Panc1 (cell line): ENCODE data around the gene AVPI1. TPM values are rescaled to one million over a fixed set of nuclear protein-coding genes. Genes with fewer than 3 reads are reported as not detected.
A peak's percentile ranks its signal among the peaks of the same experiment; 100 is the strongest.

Experiments
- ATAC-seq: fragments of 200-7000 bp; cut with Tn5 transposase; 2 replicates; pipeline ENCODE4 v1.9.1; 2020; ENCODE audit warnings: mild to moderate bottlenecking, moderate library complexity
- BruUV-seq: library from RNA; stranded (reverse); fragments of 400-500 nt; replicated peaks from 2 replicates; lab custom pipeline; 2021; lab: Mats Ljungman, UMichigan
- CTCF ChIA-PET: fragments of 300-600 bp; sonication (Branson Sonifier 250); formaldehyde crosslinking; loops from one replicate; lab custom pipeline; 2022; ENCODE audit warnings: antibody characterized with exemption; lab: Charles Lee
- POLR2A ChIA-PET: fragments of 300-600 bp; sonication (Branson Sonifier 250); formaldehyde crosslinking; loops from one replicate; lab custom pipeline; 2022; ENCODE audit warnings: antibody characterized with exemption; lab: Charles Lee
- DNase-seq: peaks from one replicate; pipeline ENCODE4 v3.0.0-alpha.2; 2010; ENCODE audit warnings: low read depth, low spot score
- H3K27ac ChIP-seq: 2 replicates; pipeline ENCODE4 v1.5.1; 2011; ENCODE audit warnings: mild to moderate bottlenecking, low read length, inconsistent platforms
- H3K27me3 ChIP-seq: fragments of 200-500 bp; sonication (Bioruptor generic); 2 replicates; pipeline ENCODE4 v1.6.0; 2014; ENCODE audit warnings: low read length, inconsistent platforms; ENCODE audit not compliant: control insufficient read depth, insufficient read depth
- H3K36me3 ChIP-seq: fragments of 200-500 bp; sonication (Bioruptor generic); 2 replicates; pipeline ENCODE4 v1.5.1; 2014; ENCODE audit warnings: inconsistent platforms, mild to moderate bottlenecking, low read length, moderate library complexity; ENCODE audit not compliant: control insufficient read depth, insufficient read depth
- H3K4me1 ChIP-seq: 2 replicates; pipeline ENCODE4 v1.5.1; 2011; ENCODE audit warnings: inconsistent platforms, mild to moderate bottlenecking, low read length, moderate library complexity; ENCODE audit not compliant: control insufficient read depth, insufficient read depth
- H3K4me3 ChIP-seq, 2 experiments: 2 replicates each; pipeline ENCODE4 v1.5.1; 2011 to 2012; ENCODE audit warnings: low read depth in 2 of 2, low read length in 2 of 2, mild to moderate bottlenecking in 2 of 2, inconsistent platforms in 1 of 2, moderate library complexity in 1 of 2
- H3K9me3 ChIP-seq: fragments of 200-500 bp; sonication (Bioruptor generic); 2 replicates; pipeline ENCODE4 v1.5.1; 2014; ENCODE audit warnings: low read depth, mild to moderate bottlenecking, inconsistent platforms, low read length, moderate library complexity; ENCODE audit not compliant: control insufficient read depth, insufficient read depth
- CTCF ChIP-seq: fragments of 450-650 bp; IDR thresholded peaks from 2 replicates; pipeline ENCODE4 v1.5.1; 2017; ENCODE audit warnings: mild to moderate bottlenecking
- POLR2AphosphoS5 ChIP-seq: IDR thresholded peaks from 2 replicates; pipeline ENCODE4 v1.6.1; 2012; ENCODE audit warnings: mild to moderate bottlenecking, low read depth, low read length, moderate library complexity
- REST ChIP-seq, 2 experiments: IDR thresholded peaks; 2 replicates each; pipeline ENCODE4 v1.6.1; 2011 to 2012; ENCODE audit warnings: low read depth in 2 of 2, control low read depth in 1 of 2, low read length in 1 of 2, mild to moderate bottlenecking in 1 of 2, moderate library complexity in 1 of 2; ENCODE audit not compliant: insufficient read depth in 1 of 2
- SIN3A ChIP-seq: IDR thresholded peaks from 2 replicates; pipeline ENCODE4 v1.6.1; 2012; ENCODE audit warnings: low read depth, mild to moderate bottlenecking, low read length, moderate library complexity, borderline replicate concordance; ENCODE audit not compliant: insufficient read depth
- TCF7L2 ChIP-seq: IDR thresholded peaks from 2 replicates; pipeline ENCODE4 v1.6.1; 2011; ENCODE audit warnings: mild to moderate bottlenecking, low read depth, low read length, inconsistent platforms
- in situ Hi-C: cut with HindIII; loops from 2 replicates; pipeline ENCODE4 v1.10.0; 2016; ENCODE audit warnings: low sequenced_read_pairs, low pct_unique_long_range_greater_than_20kb
- intact Hi-C: fragments of 100-400 bp; cut with micrococcal nuclease; formaldehyde crosslinking; loops from one replicate; pipeline ENCODE4 v1.10.0; 2022; ENCODE audit not compliant: unreplicated experiment
- total RNA-seq: library from RNA; stranded (reverse); gene quantifications from one replicate; pipeline ENCODE4 v1.2.1, GENCODE V29; 2021; ENCODE audit not compliant: unreplicated experiment

The AVPI1 gene
- total RNA-seq, 1 experiment from 2014 or later: 8.0 TPM

- no peaks in the 10 kb centered on the region for H3K27me3 ChIP-seq
- ATAC-seq: peak; percentile 76
- H3K27ac ChIP-seq: no peak overlapping the region
- H3K9me3 ChIP-seq: no peaks in the 10 kb centered on the region
- no TSS peak for BruUV-seq
- ChIA-PET CTCF (interaction anchor here (0.6 to 1.4 kb wide), 2 partner anchors 17 to 25 kb away, joined by 3 to 5 read pairs; no protein-coding TSS in a partner anchor), POLR2A (interaction anchor here (0.6 kb wide), 2 partner anchors 25 to 85 kb away, joined by 3 read pairs; no protein-coding TSS in a partner anchor)
- intact Hi-C loops: no loop called here
- no peaks in the 10 kb centered on the region; the same call in 1 of the 2 replicates for H3K4me1 ChIP-seq
- peak; percentile 55 for DNase-seq
- H3K36me3 ChIP-seq: no peaks in the 10 kb centered on the region
- peak overlapping the region in 1 of 2 experiments; percentile 20; a peak in 2 of 4 replicates for H3K4me3 ChIP-seq
- TF ChIP-seq CTCF: no peak
- no peak for TF ChIP-seq POLR2AphosphoS5
- TF ChIP-seq REST (IDR thresholded peaks at IDR 0.05; ENCODE audit: insufficient read depth in 1 of 2, low read depth in 2 of 2, low read length in 1 of 2): no peak
- TF ChIP-seq SIN3A: no peak
- no peak for TF ChIP-seq TCF7L2
- in situ Hi-C loops: loop anchor here (5.0 kb wide), 1 partner anchor 39 kb away; the partner anchor contains the start of gene AVPI1
Observed at GRCh38 chr10:97726636-97727178, 39.7 kb upstream of the AVPI1 start.

- BruUV-seq: no TSS peak
- H3K27me3 ChIP-seq: no peaks in the 10 kb centered on the region
- no peaks in the 10 kb centered on the region for H3K9me3 ChIP-seq
- H3K36me3 ChIP-seq: no peaks in the 10 kb centered on the region
- H3K4me1 ChIP-seq: no peaks in the 10 kb centered on the region
- H3K4me3 ChIP-seq: no peak overlapping the region
- POLR2A ChIA-PET: interaction anchor here (0.5 to 1.0 kb wide), 2 partner anchors 12 to 40 kb away, joined by 3 to 13 read pairs; no protein-coding TSS in a partner anchor
- DNase-seq (no peak), ATAC-seq (no peak)
- in situ Hi-C loops: no loop called here
- CTCF ChIA-PET: interaction anchor here (0.5 to 0.6 kb wide), 2 partner anchors 15 to 267 kb away, joined by 3 to 10 read pairs; no protein-coding TSS in a partner anchor
- TF ChIP-seq CTCF (no peak), POLR2AphosphoS5 (no peak), SIN3A (no peak), REST (IDR thresholded peaks at IDR 0.05; ENCODE audit: insufficient read depth in 1 of 2, low read depth in 2 of 2, low read length in 1 of 2) (no peak), TCF7L2 (no peak)
- intact Hi-C loops: no loop called here
- H3K27ac ChIP-seq: no peak overlapping the region
Observed at GRCh38 chr10:97724341-97724941, 37.4 kb upstream of the AVPI1 start.
